Esophagus muscularis mucosa (tissue), 4 donors: ENCODE measurements around the gene BRCA2.

Experiments used
- CTCF ChIP-seq, 3 experiments: fragments of 200-600 bp in 2 of 3; fragments of 450-650 bp in 1 of 3; sonication (generic) in 2 of 3; IDR thresholded peaks; one replicate each; pipeline ENCODE4 v1.5.1; 2017 to 2019; ENCODE audit warnings: antibody characterized with exemption in 3 of 3, mild to moderate bottlenecking in 2 of 3, moderate library complexity in 1 of 3
- EP300 ChIP-seq: sonication (generic); formaldehyde crosslinking; IDR thresholded peaks from one replicate; pipeline ENCODE4 v1.6.1; 2017; ENCODE audit warnings: antibody characterized with exemption
- POLR2A ChIP-seq: fragments of 450-650 bp; IDR thresholded peaks from one replicate; pipeline ENCODE4 v1.6.1; 2017; ENCODE audit warnings: antibody characterized with exemption, moderate library complexity, mild to moderate bottlenecking, low read depth

GRCh38 chr13:32282096-32282711 is 33.1 kb upstream of the BRCA2 start:
- TF ChIP-seq EP300: no peak
- no peak for TF ChIP-seq CTCF (IDR thresholded peaks at IDR 0.05)
- TF ChIP-seq POLR2A: no peak
